Ectodermal cell (in vitro differentiated cells): Measurements from ENCODE around the gene ARHGDIB.

Experiments used
- H3K27ac ChIP-seq: 2 replicates; pipeline ENCODE4 v1.7.0; 2013; ENCODE audit warnings: mild to moderate bottlenecking, low read depth, low read length; ENCODE audit not compliant: insufficient read depth, poor library complexity, severe bottlenecking
- H3K27me3 ChIP-seq: 2 replicates; pipeline ENCODE4 v1.7.0; 2013; ENCODE audit warnings: mild to moderate bottlenecking, low read length; ENCODE audit not compliant: insufficient read depth, control insufficient read depth, poor library complexity, severe bottlenecking
- H3K36me3 ChIP-seq: one replicate; pipeline ENCODE4 v1.7.0; 2013; ENCODE audit warnings: low read length; ENCODE audit not compliant: control insufficient read depth, insufficient read depth
- H3K4me1 ChIP-seq: one replicate; pipeline ENCODE4 v1.7.0; 2013; ENCODE audit warnings: low read length; ENCODE audit not compliant: control insufficient read depth, insufficient read depth
- H3K4me3 ChIP-seq: 2 replicates; pipeline ENCODE4 v1.7.0; 2013; ENCODE audit warnings: low read depth, low read length, control low read depth; ENCODE audit not compliant: insufficient read depth
- H3K9me3 ChIP-seq: 2 replicates; pipeline ENCODE4 v1.7.0; 2013; ENCODE audit warnings: mild to moderate bottlenecking, low read length, moderate library complexity; ENCODE audit not compliant: control insufficient read depth
- WGBS, 2 experiments: methylation state at CpG; one replicate each; pipeline ENCODE4 v1.1.7; 2013; ENCODE audit warnings: missing lambda C conversion rate in 2 of 2; 5-methylcytosine and 5-hydroxymethylcytosine counted together

ARHGDIB gene

GRCh38 chr12:14995583-14996425, 34.4 kb upstream of the ARHGDIB start:
- H3K9me3 ChIP-seq, result no peaks in the 10 kb centered on the region
- H3K4me3 ChIP-seq, result no peak overlapping the region
- H3K36me3 ChIP-seq, result no peaks in the 10 kb centered on the region
- no peaks in the 10 kb centered on the region for H3K27me3 ChIP-seq
- H3K4me1 ChIP-seq, result no peaks in the 10 kb centered on the region
- H3K27ac ChIP-seq, result no peak overlapping the region
- 92 to 100% methylated on average over 1 to 3 of the region's 3 CpGs for WGBS, 2 experiments

- Histone ChIP-seq H3K27ac (no peak overlapping the region), H3K27me3 (no peaks in the 10 kb centered on the region)
These were observed 33.2 kb upstream of the ARHGDIB start for GRCh38 chr12:14994610-14995009.

GRCh38 chr12:14993537-14994266, 32.3 kb upstream of the ARHGDIB start:
- H3K4me3 ChIP-seq, result no peak overlapping the region
- H3K27me3 ChIP-seq, result no peaks in the 10 kb centered on the region
- no peaks in the 10 kb centered on the region for H3K9me3 ChIP-seq
- H3K36me3 ChIP-seq, result no peaks in the 10 kb centered on the region
- WGBS, 2 experiments, result 82 to 86% methylated on average over 4 of the region's 4 CpGs
- no peaks in the 10 kb centered on the region for H3K4me1 ChIP-seq
- H3K27ac ChIP-seq, result no peak overlapping the region

More at GRCh38 chr12:14994610-14995009, 33.2 kb upstream of the ARHGDIB start:
- no peak overlapping the region for H3K4me3 ChIP-seq
- WGBS, 2 experiments, result 87% methylated on average over 2 to 3 of the region's 3 CpGs
- no peaks in the 10 kb centered on the region for H3K4me1 ChIP-seq
- no peaks in the 10 kb centered on the region for H3K36me3 ChIP-seq
- H3K9me3 ChIP-seq, result no peaks in the 10 kb centered on the region

GRCh38 chr12:14993117-14993516, 31.7 kb upstream of the ARHGDIB start:
- Histone ChIP-seq H3K27me3 (no peaks in the 10 kb centered on the region), H3K4me3 (no peak overlapping the region), H3K27ac (no peak overlapping the region), H3K4me1 (no peaks in the 10 kb centered on the region), H3K36me3 (no peaks in the 10 kb centered on the region), H3K9me3 (no peaks in the 10 kb centered on the region)
- 91 to 98% methylated on average over 4 to 5 of the region's 5 CpGs for WGBS, 2 experiments

GRCh38 chr12:14992673-14993072, 31.3 kb upstream of the ARHGDIB start:
- H3K9me3 ChIP-seq, result no peaks in the 10 kb centered on the region
- H3K4me1 ChIP-seq, result no peaks in the 10 kb centered on the region
- WGBS, 2 experiments, result 92% methylated on average over 3 of the region's 3 CpGs
- no peak overlapping the region for H3K27ac ChIP-seq
- no peaks in the 10 kb centered on the region for H3K27me3 ChIP-seq
- H3K36me3 ChIP-seq, result no peaks in the 10 kb centered on the region
- H3K4me3 ChIP-seq, result no peak overlapping the region

GRCh38 chr12:14991069-14991468, 29.7 kb upstream of the ARHGDIB start:
- no peaks in the 10 kb centered on the region for H3K9me3 ChIP-seq
- H3K36me3 ChIP-seq, result no peaks in the 10 kb centered on the region
- H3K4me3 ChIP-seq, result no peak overlapping the region
- no peak overlapping the region for H3K27ac ChIP-seq
- H3K4me1 ChIP-seq, result no peaks in the 10 kb centered on the region
- H3K27me3 ChIP-seq, result no peaks in the 10 kb centered on the region

- Histone ChIP-seq H3K4me3 (no peak overlapping the region), H3K27ac (no peak overlapping the region), H3K36me3 (no peaks in the 10 kb centered on the region), H3K9me3 (no peaks in the 10 kb centered on the region), H3K27me3 (no peaks in the 10 kb centered on the region), H3K4me1 (no peaks in the 10 kb centered on the region)
- 88 to 100% methylated on average over 1 of the region's 1 CpG for WGBS, 2 experiments
These were observed 28.4 kb upstream of the ARHGDIB start for GRCh38 chr12:14989790-14990189.

GRCh38 chr12:14988035-14988434, 26.6 kb upstream of the ARHGDIB start:
- WGBS, 2 experiments, result 88 to 97% methylated on average over 3 of the region's 3 CpGs
- no peaks in the 10 kb centered on the region for H3K4me1 ChIP-seq
- H3K27ac ChIP-seq, result no peak overlapping the region
- H3K4me3 ChIP-seq, result no peak overlapping the region
- no peaks in the 10 kb centered on the region for H3K27me3 ChIP-seq
- H3K36me3 ChIP-seq, result no peaks in the 10 kb centered on the region
- H3K9me3 ChIP-seq, result no peaks in the 10 kb centered on the region

- H3K36me3 ChIP-seq, result no peaks in the 10 kb centered on the region
- no peaks in the 10 kb centered on the region for H3K4me1 ChIP-seq
- no peaks in the 10 kb centered on the region for H3K9me3 ChIP-seq
- H3K27ac ChIP-seq, result no peak overlapping the region
- 88 to 93% methylated on average over 4 of the region's 4 CpGs for WGBS, 2 experiments
- H3K4me3 ChIP-seq, result no peak overlapping the region
- H3K27me3 ChIP-seq, result no peaks in the 10 kb centered on the region
These were observed 25.0 kb upstream of the ARHGDIB start for GRCh38 chr12:14986449-14986848.

GRCh38 chr12:14984766-14985285, 23.4 kb upstream of the ARHGDIB start:
- H3K27me3 ChIP-seq, result no peaks in the 10 kb centered on the region
- no peak overlapping the region for H3K4me3 ChIP-seq
- H3K4me1 ChIP-seq, result no peaks in the 10 kb centered on the region
- H3K27ac ChIP-seq, result no peak overlapping the region
- WGBS, 2 experiments, result 80 to 85% methylated on average over 1 of the region's 1 CpG
- no peaks in the 10 kb centered on the region for H3K9me3 ChIP-seq
- no peaks in the 10 kb centered on the region for H3K36me3 ChIP-seq
